Neural cell (in vitro differentiated cells): Measurements from ENCODE around the gene SHISAL1. TPM values are rescaled to one million over a fixed set of nuclear protein-coding genes. Genes with fewer than 3 reads are reported as not detected.
"Not testable (repeated sequence)": the region's sequence is repeated elsewhere in the genome, so short reads cannot be mapped to it uniquely, and the experiment has no call there.

Experiments
- H2AFZ ChIP-seq: fragments of 200-600, 300-800 bp; sonication (generic), shearing (Covaris generic); 2 replicates; pipeline ENCODE4 v1.6.0; 2014; ENCODE audit warnings: low read depth, mild to moderate bottlenecking, antibody characterized with exemption, low read length, moderate library complexity
- H3F3A ChIP-seq: fragments of 200-600 bp; shearing (Covaris generic); 2 replicates; pipeline ENCODE4 v1.6.1; 2016; ENCODE audit warnings: mild to moderate bottlenecking, moderate library complexity, mixed read lengths, antibody characterized with exemption, low read length; ENCODE audit not compliant: insufficient read depth, poor library complexity, severe bottlenecking
- H3K27ac ChIP-seq: fragments of 200-600, 300-800 bp; sonication (generic), shearing (Covaris generic); 2 replicates; pipeline ENCODE4 v1.5.1; 2014; ENCODE audit warnings: mild to moderate bottlenecking, low read length, moderate library complexity
- H3K27me3 ChIP-seq: fragments of 300-800, 200-600 bp; sonication (generic), shearing (Covaris generic); 2 replicates; pipeline ENCODE4 v1.6.0; 2014; ENCODE audit warnings: mild to moderate bottlenecking, low read depth, low read length, moderate library complexity; ENCODE audit not compliant: insufficient read depth
- H3K36me3 ChIP-seq: fragments of 300-800, 200-600 bp; sonication (generic), shearing (Covaris generic); 2 replicates; pipeline ENCODE4 v1.5.1; 2014; ENCODE audit warnings: mild to moderate bottlenecking, antibody characterized with exemption, low read length, moderate library complexity; ENCODE audit not compliant: insufficient read depth
- H3K4me2 ChIP-seq: fragments of 300-800, 200-600 bp; sonication (generic), shearing (Covaris generic); 2 replicates; pipeline ENCODE4 v1.6.0; 2014; ENCODE audit warnings: mild to moderate bottlenecking, low read length
- H3K4me3 ChIP-seq: fragments of 300-800, 200-600 bp; sonication (generic), shearing (Covaris generic); 2 replicates; pipeline ENCODE4 v1.5.1; 2014; ENCODE audit warnings: mild to moderate bottlenecking, low read length, moderate library complexity
- H3K79me2 ChIP-seq: fragments of 200-600 bp; shearing (Covaris generic); replicated peaks from 2 replicates; pipeline ENCODE4 v1.6.0; 2014; ENCODE audit warnings: mild to moderate bottlenecking, low read length, moderate library complexity; ENCODE audit not compliant: insufficient read depth
- H3K9ac ChIP-seq: fragments of 300-800, 200-600 bp; sonication (generic), shearing (Covaris generic); 2 replicates; pipeline ENCODE4 v1.6.1; 2016; ENCODE audit warnings: mild to moderate bottlenecking, low read length, mixed read lengths
- H3K9me2 ChIP-seq: fragments of 200-600 bp; shearing (Covaris generic); 2 replicates; pipeline ENCODE4 v1.6.1; 2016; ENCODE audit warnings: mild to moderate bottlenecking, low read length, mixed read lengths; ENCODE audit not compliant: insufficient read depth
- H3K9me3 ChIP-seq: fragments of 200-600, 300-800 bp; sonication (generic), shearing (Covaris generic); 2 replicates; pipeline ENCODE4 v1.6.1; 2016; ENCODE audit warnings: mild to moderate bottlenecking, mixed run types, low read length, moderate library complexity, mixed read lengths
- H4K20me1 ChIP-seq: fragments of 200-600 bp; shearing (Covaris generic); 2 replicates; pipeline ENCODE4 v1.6.1; 2016; ENCODE audit warnings: mild to moderate bottlenecking, mixed run types; ENCODE audit not compliant: insufficient read depth
- CTCF ChIP-seq: fragments of 450-650 bp; IDR thresholded peaks from 2 replicates; pipeline ENCODE4 v1.5.1; 2014; ENCODE audit warnings: antibody characterized with exemption, mild to moderate bottlenecking, moderate library complexity; ENCODE audit not compliant: poor library complexity, severe bottlenecking
- EP300 ChIP-seq: fragments of 450-650 bp; conservative IDR thresholded peaks from 2 replicates; pipeline ENCODE4 v1.6.1; 2014; ENCODE audit warnings: antibody characterized with exemption, mild to moderate bottlenecking, moderate library complexity; ENCODE audit not compliant: poor library complexity, severe bottlenecking
- EZH2 ChIP-seq: fragments of 200-600, 300-800 bp; shearing (Covaris generic), sonication (generic); IDR thresholded peaks from 2 replicates; pipeline ENCODE4 v1.6.1; 2014; ENCODE audit warnings: antibody characterized with exemption, low read length, borderline replicate concordance, mild to moderate bottlenecking; ENCODE audit not compliant: insufficient read depth, poor library complexity, severe bottlenecking
- MXI1 ChIP-seq: fragments of 450-650 bp; conservative IDR thresholded peaks from 2 replicates; pipeline ENCODE4 v1.6.1; 2014; ENCODE audit warnings: antibody characterized with exemption, mild to moderate bottlenecking; ENCODE audit not compliant: poor library complexity, severe bottlenecking
- POLR2AphosphoS5 ChIP-seq: IDR thresholded peaks from 2 replicates; pipeline ENCODE4 v1.6.1; 2012
- RAD21 ChIP-seq: fragments of 450-650 bp; conservative IDR thresholded peaks from 2 replicates; pipeline ENCODE4 v1.6.1; 2014; ENCODE audit warnings: antibody characterized with exemption, mild to moderate bottlenecking, moderate library complexity
- REST ChIP-seq: IDR thresholded peaks from 2 replicates; pipeline ENCODE4 v1.6.1; 2012; ENCODE audit warnings: borderline replicate concordance
- SMC3 ChIP-seq: fragments of 450-650 bp; conservative IDR thresholded peaks from 2 replicates; pipeline ENCODE4 v1.6.1; 2014; ENCODE audit warnings: antibody characterized with exemption, mild to moderate bottlenecking, moderate library complexity; ENCODE audit not compliant: poor library complexity
- TAF1 ChIP-seq: IDR thresholded peaks from 2 replicates; pipeline ENCODE4 v1.6.1; 2012; ENCODE audit warnings: low read depth
- polyA plus RNA-seq: library from polyadenylated mRNA; depleted of rRNA; stranded (reverse); fragments of >200 nt; gene quantifications from 2 replicates; pipeline ENCODE4 v1.2.3, GENCODE V29; 2014

Gene SHISAL1
- polyA plus RNA-seq, 1 donor from 2014 or later = 15.4 TPM

GRCh38 chr22:44243761-44244160 is 69.0 kb downstream of the SHISAL1 start:
- Histone ChIP-seq H2AFZ (no peak overlapping the region), H3K27me3 (no peaks in the 10 kb centered on the region), H3K9me2 (no peaks in the 10 kb centered on the region), H3K36me3 (no peaks in the 10 kb centered on the region), H3K4me2 (no peak overlapping the region), H3K79me2 (no peaks in the 10 kb centered on the region), H3K27ac (no peak overlapping the region), H3F3A (no peaks in the 10 kb centered on the region), H3K4me3 (no peak overlapping the region), H3K9ac (no peak overlapping the region), H3K9me3 (no peaks in the 10 kb centered on the region), H4K20me1 (no peaks in the 10 kb centered on the region)
- TF ChIP-seq CTCF (no peak), SMC3 (no peak), MXI1 (no peak), RAD21 (no peak), EP300 (no peak)

- H3K27ac ChIP-seq = no peak overlapping the region
- TF ChIP-seq REST = no peak
- TF ChIP-seq EZH2 = no peak
- no peak for TF ChIP-seq CTCF
- no peak for TF ChIP-seq MXI1
- no peak for TF ChIP-seq SMC3
- no peak for TF ChIP-seq EP300
- no peak for TF ChIP-seq TAF1
- no peak for TF ChIP-seq RAD21
- no peak for TF ChIP-seq POLR2AphosphoS5
- no peaks in the 10 kb centered on the region for H3K9me3 ChIP-seq
- no peak overlapping the region for H3K9ac ChIP-seq
- no peaks in the 10 kb centered on the region for H4K20me1 ChIP-seq
- no peaks in the 10 kb centered on the region for H3K79me2 ChIP-seq
- no peak overlapping the region for H3K4me3 ChIP-seq
- H3K4me2 ChIP-seq = no peak overlapping the region
- H2AFZ ChIP-seq = no peak overlapping the region
- no peaks in the 10 kb centered on the region for H3K27me3 ChIP-seq
- no peaks in the 10 kb centered on the region for H3F3A ChIP-seq
- H3K36me3 ChIP-seq = no peaks in the 10 kb centered on the region
- H3K9me2 ChIP-seq = no peaks in the 10 kb centered on the region
Measured at GRCh38 chr22:44242946-44243724, 69.6 kb downstream of the SHISAL1 start.

- not testable (repeated sequence) for H3K79me2 ChIP-seq, H3K9ac ChIP-seq, H3K4me3 ChIP-seq, H3K27ac ChIP-seq, H3K36me3 ChIP-seq, H2AFZ ChIP-seq, H3F3A ChIP-seq, H3K9me3 ChIP-seq, H3K9me2 ChIP-seq, H3K27me3 ChIP-seq, H4K20me1 ChIP-seq, H3K4me2 ChIP-seq
Measured at GRCh38 chr22:44241121-44241520, 71.6 kb downstream of the SHISAL1 start.
